ENCODE measurements around the gene THSD4. TPM values are rescaled to one million over a fixed set of nuclear protein-coding genes. Genes with fewer than 3 reads are reported as not detected.

THSD4 gene
- total RNA-seq, 1 donor from 2014 or later = 80.7 TPM

DNA sequence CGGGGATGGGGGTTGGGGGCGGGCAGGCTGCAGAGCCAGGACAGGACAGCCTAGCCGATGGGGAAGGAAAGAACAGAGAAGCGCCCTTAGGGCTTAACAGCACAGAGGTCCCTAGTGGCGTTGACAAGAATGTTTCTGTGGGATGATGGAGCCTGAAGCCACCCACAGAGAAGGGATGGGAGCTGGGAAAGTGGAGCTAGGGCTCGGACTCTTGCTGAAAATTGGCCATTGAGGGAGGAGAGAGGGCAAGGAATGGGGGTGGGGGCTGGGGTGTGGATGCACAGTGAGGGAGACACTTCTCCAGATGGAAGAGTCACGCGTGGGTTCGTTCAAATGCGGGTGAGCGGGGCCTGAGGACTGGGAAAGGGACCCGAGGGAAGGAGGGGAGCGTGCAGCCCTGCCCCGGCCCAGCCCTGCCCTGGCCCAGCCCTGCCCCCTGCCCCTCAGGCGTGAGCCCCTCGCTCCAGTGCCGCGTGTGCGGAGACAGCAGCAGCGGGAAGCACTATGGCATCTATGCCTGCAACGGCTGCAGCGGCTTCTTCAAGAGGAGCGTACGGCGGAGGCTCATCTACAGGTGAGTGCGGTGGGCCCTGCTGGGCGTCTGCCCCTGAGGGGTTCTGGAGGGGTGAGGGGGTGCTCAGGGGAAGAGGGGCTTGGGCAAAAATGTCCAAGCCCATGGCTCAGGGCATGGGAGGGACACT is 695.9 kb downstream of the THSD4 start:
- intact Hi-C loops (cut with micrococcal nuclease) = no loop called here
- ATAC-seq (no peak), DNase-seq (no peak)

DNA sequence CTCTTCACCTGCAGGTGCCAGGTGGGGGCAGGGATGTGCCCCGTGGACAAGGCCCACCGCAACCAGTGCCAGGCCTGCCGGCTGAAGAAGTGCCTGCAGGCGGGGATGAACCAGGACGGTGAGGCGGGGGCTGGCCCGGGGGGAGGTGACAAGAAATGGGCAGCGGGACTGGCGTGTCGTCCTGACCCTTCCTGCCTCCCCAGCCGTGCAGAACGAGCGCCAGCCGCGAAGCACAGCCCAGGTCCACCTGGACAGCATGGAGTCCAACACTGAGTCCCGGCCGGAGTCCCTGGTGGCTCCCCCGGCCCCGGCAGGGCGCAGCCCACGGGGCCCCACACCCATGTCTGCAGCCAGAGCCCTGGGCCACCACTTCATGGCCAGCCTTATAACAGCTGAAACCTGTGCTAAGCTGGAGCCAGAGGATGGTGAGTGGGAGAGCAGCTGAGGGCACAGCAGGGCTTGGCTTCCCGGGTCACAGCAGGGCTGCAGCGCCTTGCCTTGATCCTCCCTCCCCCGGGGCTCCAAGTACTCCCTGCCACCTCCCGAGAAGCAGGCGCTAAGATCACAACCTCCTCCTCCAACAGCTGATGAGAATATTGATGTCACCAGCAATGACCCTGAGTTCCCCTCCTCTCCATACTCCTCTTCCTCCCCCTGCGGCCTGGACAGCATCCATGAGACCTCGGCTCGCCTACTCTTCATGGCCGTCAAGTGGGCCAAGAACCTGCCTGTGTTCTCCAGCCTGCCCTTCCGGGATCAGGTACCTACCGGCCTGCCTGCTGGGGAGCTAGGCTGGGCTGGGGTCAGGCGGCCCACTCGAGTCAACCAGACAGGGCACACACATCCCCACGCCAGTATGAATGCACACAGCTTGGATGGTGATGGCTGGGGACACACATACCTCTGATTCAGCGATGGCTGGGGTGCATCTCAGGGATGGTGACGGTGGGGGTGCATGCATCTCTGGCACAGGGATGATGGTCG is 696.8 kb downstream of the THSD4 start:
- DNase-seq = no peak
- intact Hi-C loops (cut with micrococcal nuclease) = no loop called here
- ATAC-seq = no peak

DNA sequence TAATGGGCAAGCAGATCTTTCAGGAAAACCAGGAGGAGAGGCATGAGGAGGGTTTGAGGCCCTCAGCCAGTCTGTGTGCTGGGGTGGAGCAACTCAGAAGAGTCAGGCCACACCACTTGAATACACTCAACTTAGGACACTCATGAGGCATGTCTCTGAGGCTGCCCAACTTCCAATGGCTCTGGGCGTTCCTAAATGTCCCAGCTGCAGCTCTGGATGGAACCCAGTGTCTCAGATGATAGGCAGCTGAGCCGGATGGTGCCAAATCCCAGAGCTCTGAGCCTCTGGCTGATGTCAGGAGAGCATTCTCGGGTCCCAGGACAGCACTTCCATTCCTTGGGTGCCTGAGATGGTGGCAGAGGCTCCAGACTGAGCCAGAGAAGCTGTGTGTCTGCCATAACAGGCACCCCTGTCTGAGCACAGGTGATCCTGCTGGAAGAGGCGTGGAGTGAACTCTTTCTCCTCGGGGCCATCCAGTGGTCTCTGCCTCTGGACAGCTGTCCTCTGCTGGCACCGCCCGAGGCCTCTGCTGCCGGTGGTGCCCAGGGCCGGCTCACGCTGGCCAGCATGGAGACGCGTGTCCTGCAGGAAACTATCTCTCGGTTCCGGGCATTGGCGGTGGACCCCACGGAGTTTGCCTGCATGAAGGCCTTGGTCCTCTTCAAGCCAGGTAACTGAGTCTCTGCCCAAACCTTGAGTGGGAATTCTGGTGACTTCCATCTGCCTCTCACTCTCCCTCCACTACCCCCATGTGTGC is 697.9 kb downstream of the THSD4 start:
- intact Hi-C loops (cut with micrococcal nuclease) = no loop called here
- DNase-seq (peak; percentile 57), ATAC-seq (peak; percentile 79)

DNA sequence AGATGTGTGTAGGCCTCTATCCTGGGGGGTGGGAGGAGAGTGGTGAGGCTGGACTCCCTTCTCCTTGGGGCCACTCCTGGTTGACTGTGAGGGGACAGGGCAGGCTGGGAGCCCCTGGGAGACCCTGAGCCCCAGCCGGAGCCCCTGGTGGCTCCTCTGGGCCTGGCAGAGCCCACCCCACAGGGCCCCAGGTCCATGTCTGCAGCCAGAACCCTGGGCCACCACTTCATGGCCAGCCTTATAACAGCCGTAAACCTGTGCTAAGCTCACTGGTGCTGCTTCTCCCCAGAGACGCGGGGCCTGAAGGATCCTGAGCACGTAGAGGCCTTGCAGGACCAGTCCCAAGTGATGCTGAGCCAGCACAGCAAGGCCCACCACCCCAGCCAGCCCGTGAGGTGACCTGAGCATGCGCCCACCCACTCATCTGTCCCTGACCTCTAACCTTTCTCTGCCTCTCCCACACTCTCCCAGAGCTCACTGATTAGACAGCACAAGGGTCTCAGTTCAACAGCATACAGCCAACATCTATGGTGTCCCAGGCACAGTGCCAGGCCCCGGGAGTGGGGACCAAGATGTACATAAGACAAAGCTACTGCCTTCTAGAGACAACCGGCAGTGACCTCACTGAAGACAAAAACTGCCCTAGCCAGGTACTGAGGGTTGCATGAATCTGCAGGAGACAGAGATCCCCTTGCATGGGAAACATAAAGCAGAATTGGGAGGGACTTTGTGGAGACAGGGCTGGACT is 698.6 kb downstream of the THSD4 start:
- DNase-seq (no peak), ATAC-seq (no peak)
- intact Hi-C loops (cut with micrococcal nuclease) = no loop called here

DNA sequence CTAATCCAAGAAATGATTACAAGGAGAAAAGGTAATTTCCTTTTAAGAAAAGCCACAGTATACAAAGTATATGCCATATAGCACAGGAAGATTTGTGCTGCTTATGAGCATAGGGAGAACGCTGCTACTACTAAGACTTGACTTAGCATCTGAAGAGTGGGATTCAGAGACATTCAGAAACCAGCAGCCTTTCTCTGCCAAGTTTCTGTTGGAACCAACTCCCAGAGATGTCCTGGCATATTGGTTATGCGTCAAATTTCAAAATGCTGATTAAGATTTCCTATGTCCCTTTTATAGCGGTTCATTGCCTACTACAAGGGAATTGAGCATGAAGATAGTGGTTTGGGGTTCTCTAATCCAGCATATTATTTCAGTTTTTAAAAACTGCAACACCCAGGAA is 700.0 kb downstream of the THSD4 start:
- DNase-seq = no peak
- ATAC-seq = no peak

DNA sequence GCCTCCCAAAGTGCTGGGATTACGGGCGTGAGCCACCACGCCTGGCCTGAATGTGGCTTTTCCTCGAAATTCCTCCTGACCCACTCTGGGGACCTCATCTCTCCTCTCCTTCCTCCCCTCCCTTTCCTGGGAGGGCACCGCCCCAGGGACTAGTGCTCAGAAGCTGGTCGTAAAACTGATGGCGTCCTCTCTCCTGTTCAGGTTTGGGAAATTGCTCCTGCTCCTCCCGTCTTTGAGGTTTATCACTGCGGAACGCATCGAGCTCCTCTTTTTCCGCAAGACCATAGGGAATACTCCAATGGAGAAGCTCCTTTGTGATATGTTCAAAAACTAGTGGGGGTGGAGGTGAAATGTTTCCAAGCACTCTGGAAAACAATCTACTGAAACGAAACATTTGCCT is 702.1 kb downstream of the THSD4 start:
- ATAC-seq (no peak), DNase-seq (no peak)
- intact Hi-C loops (cut with micrococcal nuclease) = no loop called here

More for the DNA sequence above, 700.0 kb downstream of the THSD4 start:
- intact Hi-C loops (cut with micrococcal nuclease) = no loop called here

DNA sequence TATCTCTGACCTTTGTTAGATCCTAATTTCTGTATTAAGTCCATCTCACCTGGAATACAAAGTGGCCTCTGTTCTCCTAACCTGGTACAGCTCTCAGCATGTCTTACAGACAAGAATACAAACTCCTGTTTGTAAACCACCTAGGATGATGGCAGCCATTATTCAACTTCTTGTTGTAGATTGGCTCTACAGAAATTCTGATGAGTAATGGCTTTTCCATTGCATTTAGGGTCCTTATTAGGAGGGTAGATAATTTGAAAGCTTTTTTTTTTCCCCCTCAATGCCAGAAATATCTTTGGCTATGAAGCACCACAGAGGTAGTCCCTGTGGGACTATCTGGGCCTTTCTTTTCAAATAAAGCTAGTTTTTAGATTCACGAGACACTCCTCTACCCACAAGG is 704.9 kb downstream of the THSD4 start:
- no peak for DNase-seq
- no peak for ATAC-seq
- intact Hi-C loops (cut with micrococcal nuclease) = no loop called here

DNA sequence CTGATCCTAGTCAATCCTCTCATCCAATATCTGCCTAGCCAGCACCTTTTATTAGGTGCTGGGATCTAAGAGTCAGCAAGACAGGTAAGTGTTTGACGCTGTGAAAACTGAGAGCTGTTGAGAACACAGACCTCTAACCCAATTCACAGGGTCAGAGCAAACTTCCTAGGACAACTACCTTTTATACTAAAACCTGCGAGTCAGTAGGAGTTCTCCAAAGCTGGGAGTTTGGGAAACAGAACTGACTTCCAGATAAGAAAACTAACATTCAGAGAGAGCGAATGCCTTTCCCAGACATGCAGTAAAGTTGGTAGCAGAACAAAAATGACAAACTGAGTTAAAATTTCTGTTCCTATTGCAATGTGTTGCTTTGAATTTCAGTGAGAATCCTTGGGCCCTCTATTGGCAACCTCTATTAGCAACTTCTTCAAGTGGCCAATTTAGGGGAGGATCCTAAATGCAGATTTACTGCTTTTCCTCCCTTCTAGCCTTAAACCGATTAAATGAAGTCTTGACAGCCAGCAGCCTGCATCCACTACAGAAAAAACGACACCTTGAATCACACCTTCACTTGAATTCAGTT is 706.4 kb downstream of the THSD4 start:
- intact Hi-C loops (cut with micrococcal nuclease) = no loop called here
- ATAC-seq = no peak
- no peak for DNase-seq

DNA sequence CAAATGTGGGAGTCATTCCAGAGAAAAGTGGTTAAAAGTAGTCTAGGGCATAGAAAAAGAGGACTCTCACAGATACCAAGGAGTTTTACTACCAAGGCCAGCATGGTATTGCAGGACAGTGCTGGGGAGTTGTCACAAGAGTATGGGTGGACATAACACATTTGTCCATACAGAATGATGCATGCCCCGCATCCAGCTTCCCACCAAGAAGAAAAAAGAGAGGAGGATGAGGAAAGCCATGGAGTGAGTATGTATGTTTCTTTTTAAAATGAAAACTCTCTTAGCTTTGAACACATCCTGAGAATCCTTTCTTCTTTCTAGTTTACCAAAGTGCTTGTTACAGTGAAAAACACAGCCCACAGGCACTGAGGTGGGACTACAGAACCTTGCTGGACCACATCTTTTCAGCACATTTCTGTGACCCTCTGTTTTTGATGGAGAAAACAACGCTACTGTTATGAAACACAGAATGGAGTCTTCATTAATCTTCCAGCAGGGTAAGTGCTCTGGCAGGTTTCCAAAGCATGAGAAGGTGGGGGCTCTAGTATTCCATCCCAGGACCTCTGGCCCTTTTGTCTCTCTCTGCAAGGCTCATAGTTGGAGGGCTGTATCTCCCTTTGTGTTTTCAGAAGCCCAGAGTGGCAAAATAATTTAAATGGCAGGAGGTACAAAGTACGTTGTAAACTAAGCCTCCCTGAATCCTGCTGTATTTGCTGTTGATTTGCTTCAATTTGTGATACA is 707.8 kb downstream of the THSD4 start:
- no peak for ATAC-seq
- no peak for DNase-seq
- intact Hi-C loops (cut with micrococcal nuclease) = no loop called here

DNA sequence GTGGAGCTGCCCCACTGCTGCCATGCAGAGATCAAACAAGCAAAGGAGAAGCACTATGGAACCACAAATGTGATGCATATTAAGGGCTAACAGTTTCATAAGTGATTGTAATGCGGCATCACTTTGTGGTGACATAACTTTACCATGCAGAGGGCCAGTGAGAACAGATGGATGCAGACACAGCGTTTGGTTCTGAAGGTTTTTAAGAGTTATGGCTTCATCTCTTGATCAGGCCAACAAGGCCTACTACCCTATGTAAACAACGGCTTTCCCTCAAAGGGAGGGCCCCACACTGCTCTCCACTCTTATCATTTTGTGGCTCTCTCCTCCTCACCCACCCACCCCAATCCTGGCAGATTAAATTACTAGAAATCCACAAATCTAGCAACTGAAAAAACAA is 708.5 kb downstream of the THSD4 start:
- DNase-seq (no peak), ATAC-seq (no peak)
- intact Hi-C loops (cut with micrococcal nuclease) = no loop called here

DNA sequence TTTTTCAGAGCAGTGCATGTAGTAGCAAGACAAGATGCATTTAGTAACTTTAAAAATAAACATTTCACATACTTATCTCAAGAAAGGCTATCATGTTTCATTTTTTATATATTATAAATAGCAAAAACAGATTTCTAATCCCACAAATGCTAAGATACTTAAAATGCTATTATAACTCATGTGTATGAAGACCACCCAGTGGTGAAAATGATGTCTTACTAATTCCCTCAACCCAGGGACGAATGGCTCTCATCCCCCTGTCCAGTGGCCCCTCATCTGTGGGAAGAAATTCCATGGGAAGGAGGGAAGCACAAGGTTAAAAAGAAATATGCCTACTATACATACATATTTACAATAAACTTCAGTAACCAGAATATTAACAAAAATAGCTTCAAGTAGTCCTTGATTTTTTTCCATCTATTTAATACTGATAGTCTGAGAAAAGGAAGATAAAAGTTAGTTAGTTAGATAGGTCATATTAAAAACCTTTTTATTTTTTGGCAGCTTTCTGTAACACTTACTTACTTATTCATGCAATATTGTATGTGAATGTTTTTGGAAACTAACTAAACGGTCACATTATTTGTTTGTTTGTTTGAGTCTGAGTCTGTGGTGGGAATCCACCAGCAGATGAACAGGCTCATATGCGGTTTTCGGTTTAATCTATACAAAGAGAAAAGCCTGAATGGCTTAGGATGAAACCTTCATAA is 709.9 kb downstream of the THSD4 start:
- DNase-seq (no peak), ATAC-seq (no peak)
- intact Hi-C loops (cut with micrococcal nuclease) = no loop called here

DNA sequence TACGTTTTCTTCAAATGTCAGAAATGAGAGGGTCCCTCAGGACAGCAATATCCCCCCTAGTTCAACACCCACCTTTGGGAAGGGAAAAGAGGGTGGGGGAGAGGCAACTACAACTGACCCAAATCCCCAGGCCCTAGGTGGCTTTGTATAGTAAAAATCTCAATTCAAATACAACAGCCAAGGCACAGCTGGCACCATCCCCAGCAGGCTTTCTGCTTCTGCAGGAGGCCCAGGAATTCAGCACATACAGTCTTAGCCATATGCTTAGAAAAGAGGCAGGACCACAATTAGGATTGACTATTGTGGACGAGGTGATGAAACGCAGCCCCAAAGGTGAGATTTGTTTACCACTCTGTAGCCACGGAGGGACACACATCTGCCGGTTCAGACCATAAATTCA is 710.9 kb downstream of the THSD4 start:
- DNase-seq (no peak), ATAC-seq (no peak)
- intact Hi-C loops (cut with micrococcal nuclease) = no loop called here

DNA sequence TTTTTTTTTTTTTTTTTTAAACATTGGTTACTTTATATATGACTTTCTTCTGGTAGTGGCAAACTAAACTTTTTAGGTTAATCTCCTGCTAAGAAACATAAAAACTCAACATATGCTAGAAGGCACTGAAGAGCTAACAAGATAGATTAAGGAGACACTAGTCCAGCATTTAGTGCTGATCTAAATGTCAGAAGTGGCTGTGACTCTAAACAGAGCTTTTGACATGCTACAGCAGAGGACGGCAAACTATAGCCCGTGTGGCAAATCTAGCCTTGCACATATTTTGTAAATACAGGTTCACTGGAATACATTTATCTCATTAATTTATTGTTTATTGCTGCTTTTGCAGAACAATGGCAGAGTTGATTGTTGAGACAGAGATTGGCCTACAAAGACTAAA is 715.7 kb downstream of the THSD4 start:
- intact Hi-C loops (cut with micrococcal nuclease) = no loop called here
- no peak for DNase-seq
- peak; percentile 43 for ATAC-seq

Other genes with a start within 250 kb of the THSD4 start
- gene THAP10, start 223.0 kb upstream of the THSD4 start, total RNA-seq = 4.7 TPM
- gene LRRC49, start 222.6 kb upstream of the THSD4 start, total RNA-seq = 79.8 TPM

Data from left ventricle myocardium superior (tissue), 1 donor.